ENCODE data around the gene CFAP92. TPM values are rescaled to one million over a fixed set of nuclear protein-coding genes. Genes with fewer than 3 reads are reported as not detected.

CFAP92 gene
- total RNA-seq, 1 experiment from 2014 or later = 0.18 TPM

- no peak overlapping the region for H3K4me3 ChIP-seq (ENCODE audit: low read depth in 2 of 2, low read length in 2 of 2)
- POLR2A ChIA-PET = interaction anchor here (0.5 kb wide), 1 partner anchor 55 kb away, joined by 8 read pairs; no protein-coding TSS in a partner anchor
- CTCF ChIA-PET = no interaction called here
- intact Hi-C loops (cut with micrococcal nuclease; ENCODE audit: unreplicated experiment) = no loop called here
- no peak for DNase-seq (ENCODE audit: low read depth, low spot score)
- H3K27me3 ChIP-seq (ENCODE audit: control insufficient read depth, insufficient read depth, low read length) = no peaks in the 10 kb centered on the region
- TF ChIP-seq SIN3A (IDR thresholded peaks at IDR 0.05; ENCODE audit: borderline replicate concordance, insufficient read depth, low read depth, low read length) = no peak
- no peak for ATAC-seq
- peaks cover 6% of the 10 kb centered on the region for H3K4me1 ChIP-seq (ENCODE audit: control insufficient read depth, insufficient read depth, low read length)
- H3K36me3 ChIP-seq (ENCODE audit: control insufficient read depth, insufficient read depth, low read length) = no peaks in the 10 kb centered on the region
- no TSS peak for BruUV-seq (replicated peaks)
- H3K27ac ChIP-seq (ENCODE audit: low read length) = no peak overlapping the region
- in situ Hi-C loops (cut with HindIII; ENCODE audit: low pct_unique_long_range_greater_than_20kb, low sequenced_read_pairs) = no loop called here
- H3K9me3 ChIP-seq (ENCODE audit: control insufficient read depth, insufficient read depth, low read depth, low read length) = no peaks in the 10 kb centered on the region
These were observed 121.6 kb downstream of the CFAP92 start for GRCh38 chr3:128872282-128872681.

DNA sequence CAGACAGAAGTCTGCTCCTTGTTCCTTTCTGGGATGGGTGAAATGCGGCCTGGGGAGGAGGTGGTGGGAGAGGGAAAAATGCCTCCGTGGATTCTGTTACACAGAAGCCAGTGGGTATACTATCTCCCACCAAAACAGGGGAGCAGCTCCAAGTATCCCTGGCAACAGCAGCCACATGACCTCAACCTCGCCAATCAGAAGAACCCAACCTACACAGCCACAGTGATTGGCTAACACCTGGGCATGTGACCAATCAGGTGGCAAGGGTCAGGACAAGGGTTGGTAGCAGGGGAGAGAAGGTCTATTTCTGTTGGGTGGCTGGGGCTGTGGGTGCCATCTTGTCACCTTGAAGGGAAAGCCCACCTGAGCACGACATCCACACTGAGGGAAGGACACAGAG, 123.5 kb downstream of the CFAP92 start:
- Histone ChIP-seq H3K27ac (ENCODE audit: low read length) (no peak overlapping the region), H3K4me3 (ENCODE audit: low read depth in 2 of 2, low read length in 2 of 2) (no peak overlapping the region), H3K4me1 (ENCODE audit: control insufficient read depth, insufficient read depth, low read length) (peaks cover 9% of the 10 kb centered on the region), H3K27me3 (ENCODE audit: control insufficient read depth, insufficient read depth, low read length) (no peaks in the 10 kb centered on the region), H3K9me3 (ENCODE audit: control insufficient read depth, insufficient read depth, low read depth, low read length) (no peaks in the 10 kb centered on the region), H3K36me3 (ENCODE audit: control insufficient read depth, insufficient read depth, low read length) (no peaks in the 10 kb centered on the region)
- BruUV-seq (replicated peaks) = no TSS peak
- ATAC-seq (no peak), DNase-seq (ENCODE audit: low read depth, low spot score) (no peak)
- TF ChIP-seq CTCF (IDR thresholded peaks at IDR 0.05) = no peak
- TF ChIP-seq, protein P1, sequence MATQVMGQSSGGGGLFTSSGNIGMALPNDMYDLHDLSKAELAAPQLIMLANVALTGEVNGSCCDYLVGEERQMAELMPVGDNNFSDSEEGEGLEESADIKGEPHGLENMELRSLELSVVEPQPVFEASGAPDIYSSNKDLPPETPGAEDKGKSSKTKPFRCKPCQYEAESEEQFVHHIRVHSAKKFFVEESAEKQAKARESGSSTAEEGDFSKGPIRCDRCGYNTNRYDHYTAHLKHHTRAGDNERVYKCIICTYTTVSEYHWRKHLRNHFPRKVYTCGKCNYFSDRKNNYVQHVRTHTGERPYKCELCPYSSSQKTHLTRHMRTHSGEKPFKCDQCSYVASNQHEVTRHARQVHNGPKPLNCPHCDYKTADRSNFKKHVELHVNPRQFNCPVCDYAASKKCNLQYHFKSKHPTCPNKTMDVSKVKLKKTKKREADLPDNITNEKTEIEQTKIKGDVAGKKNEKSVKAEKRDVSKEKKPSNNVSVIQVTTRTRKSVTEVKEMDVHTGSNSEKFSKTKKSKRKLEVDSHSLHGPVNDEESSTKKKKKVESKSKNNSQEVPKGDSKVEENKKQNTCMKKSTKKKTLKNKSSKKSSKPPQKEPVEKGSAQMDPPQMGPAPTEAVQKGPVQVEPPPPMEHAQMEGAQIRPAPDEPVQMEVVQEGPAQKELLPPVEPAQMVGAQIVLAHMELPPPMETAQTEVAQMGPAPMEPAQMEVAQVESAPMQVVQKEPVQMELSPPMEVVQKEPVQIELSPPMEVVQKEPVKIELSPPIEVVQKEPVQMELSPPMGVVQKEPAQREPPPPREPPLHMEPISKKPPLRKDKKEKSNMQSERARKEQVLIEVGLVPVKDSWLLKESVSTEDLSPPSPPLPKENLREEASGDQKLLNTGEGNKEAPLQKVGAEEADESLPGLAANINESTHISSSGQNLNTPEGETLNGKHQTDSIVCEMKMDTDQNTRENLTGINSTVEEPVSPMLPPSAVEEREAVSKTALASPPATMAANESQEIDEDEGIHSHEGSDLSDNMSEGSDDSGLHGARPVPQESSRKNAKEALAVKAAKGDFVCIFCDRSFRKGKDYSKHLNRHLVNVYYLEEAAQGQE (IDR thresholded peaks at IDR 0.05; ENCODE audit: insufficient read depth in 1 of 2, low read depth in 2 of 2, low read length in 1 of 2) = no peak
- no peak for TF ChIP-seq SIN3A (IDR thresholded peaks at IDR 0.05; ENCODE audit: borderline replicate concordance, insufficient read depth, low read depth, low read length)
- TF ChIP-seq POLR2AphosphoS5 (IDR thresholded peaks at IDR 0.05; ENCODE audit: low read depth, low read length) = no peak
- TF ChIP-seq TCF7L2 (IDR thresholded peaks at IDR 0.05; ENCODE audit: low read depth, low read length) = no peak
- POLR2A ChIA-PET = no interaction called here
- intact Hi-C loops (cut with micrococcal nuclease; ENCODE audit: unreplicated experiment) = no loop called here
- CTCF ChIA-PET = no interaction called here
- in situ Hi-C loops (cut with HindIII; ENCODE audit: low pct_unique_long_range_greater_than_20kb, low sequenced_read_pairs) = no loop called here

- H3K4me3 ChIP-seq (ENCODE audit: low read depth in 2 of 2, low read length in 2 of 2) = no peak overlapping the region
- ATAC-seq (peak; percentile 14; the same call in 1 of the 2 replicates), DNase-seq (ENCODE audit: low read depth, low spot score) (no peak)
- no peaks in the 10 kb centered on the region for H3K9me3 ChIP-seq (ENCODE audit: control insufficient read depth, insufficient read depth, low read depth, low read length)
- in situ Hi-C loops (cut with HindIII; ENCODE audit: low pct_unique_long_range_greater_than_20kb, low sequenced_read_pairs) = no loop called here
- ChIA-PET CTCF (interaction anchor here (0.5 kb wide), 1 partner anchor 294 kb away, joined by 3 read pairs; no protein-coding TSS in a partner anchor), POLR2A (interaction anchor here (0.6 kb wide), 1 partner anchor 103 kb away, joined by 3 read pairs; no protein-coding TSS in a partner anchor)
- H3K27me3 ChIP-seq (ENCODE audit: control insufficient read depth, insufficient read depth, low read length) = no peaks in the 10 kb centered on the region
- intact Hi-C loops (cut with micrococcal nuclease; ENCODE audit: unreplicated experiment) = no loop called here
- no TSS peak for BruUV-seq (replicated peaks)
- TF ChIP-seq CTCF (IDR thresholded peaks at IDR 0.05) (no peak), TCF7L2 (IDR thresholded peaks at IDR 0.05; ENCODE audit: low read depth, low read length) (no peak), SIN3A (IDR thresholded peaks at IDR 0.05; ENCODE audit: borderline replicate concordance, insufficient read depth, low read depth, low read length) (no peak), POLR2AphosphoS5 (IDR thresholded peaks at IDR 0.05; ENCODE audit: low read depth, low read length) (no peak)
- TF ChIP-seq, protein P1 (IDR thresholded peaks at IDR 0.05; ENCODE audit: insufficient read depth in 1 of 2, low read depth in 2 of 2, low read length in 1 of 2) = no peak
- no peaks in the 10 kb centered on the region for H3K36me3 ChIP-seq (ENCODE audit: control insufficient read depth, insufficient read depth, low read length)
- no peak overlapping the region for H3K27ac ChIP-seq (ENCODE audit: low read length)
- H3K4me1 ChIP-seq (ENCODE audit: control insufficient read depth, insufficient read depth, low read length) = peaks cover 9% of the 10 kb centered on the region
These were observed 126.4 kb downstream of the CFAP92 start for GRCh38 chr3:128867200-128868125.

All from Panc1 (cell line).